Measurements from ENCODE around the gene COPB1. TPM values are rescaled to one million over a fixed set of nuclear protein-coding genes. Genes with fewer than 3 reads are reported as not detected.
A peak's percentile ranks its signal among the peaks of the same experiment; 100 is the strongest.

Gene COPB1
- total and polyA plus RNA-seq, 8 donors: 105 to 153 (median 143) TPM

- no peaks in the 10 kb centered on the region for H3K4me1 ChIP-seq
- ATAC-seq (no peak), DNase-seq (no peak)
- no peaks in the 10 kb centered on the region for H3K27me3 ChIP-seq
- no peak overlapping the region for H3K4me3 ChIP-seq
- intact Hi-C loops (cut with DNase I): no loop called here
- H3K9me3 ChIP-seq: no peaks in the 10 kb centered on the region
- TF ChIP-seq CTCF (IDR thresholded peaks at IDR 0.05): no peak
- no peak overlapping the region for H3K27ac ChIP-seq
- peaks cover 5 to 91% of the 10 kb centered on the region in 2 donors for H3K36me3 ChIP-seq
These were observed 39.5 kb downstream of the COPB1 start for GRCh38 chr11:14460147-14460546.

- Histone ChIP-seq H3K4me1 (no peaks in the 10 kb centered on the region), H3K27ac (no peak overlapping the region), H3K36me3 (peaks cover 0 to 80% of the 10 kb centered on the region in 2 donors), H3K27me3 (no peaks in the 10 kb centered on the region), H3K9me3 (no peaks in the 10 kb centered on the region), H3K4me3 (no peak overlapping the region)
- no peak for DNase-seq
- no peak for TF ChIP-seq CTCF (IDR thresholded peaks at IDR 0.05)
- no peak for ATAC-seq
- intact Hi-C loops (cut with DNase I): loop anchor here in 1 of 2 donors (5.0 kb wide), 1 partner anchor 156 kb away; no protein-coding TSS in a partner anchor
These were observed 41.2 kb downstream of the COPB1 start for GRCh38 chr11:14458377-14458776.

- TF ChIP-seq CTCF (IDR thresholded peaks at IDR 0.05): no peak
- intact Hi-C loops (cut with DNase I): loop anchor here in 1 of 2 donors (5.0 kb wide), 1 partner anchor 154 kb away; no protein-coding TSS in a partner anchor
These were observed 43.8 kb downstream of the COPB1 start for GRCh38 chr11:14455648-14456430.

GRCh38 chr11:14454861-14455632, 44.6 kb downstream of the COPB1 start:
- DNase-seq: peak in 1 of 4 donors; percentile 24
- no peaks in the 10 kb centered on the region for H3K4me1 ChIP-seq
- no peak overlapping the region for H3K4me3 ChIP-seq
- intact Hi-C loops (cut with DNase I): loop anchor here in 1 of 2 donors (5.0 kb wide), 1 partner anchor 153 kb away; no protein-coding TSS in a partner anchor
- TF ChIP-seq CTCF (IDR thresholded peaks at IDR 0.05): peak; percentile 34 to 55
- H3K27ac ChIP-seq: no peak overlapping the region
- no peaks in the 10 kb centered on the region for H3K9me3 ChIP-seq
- peaks cover 0 to 63% of the 10 kb centered on the region in 2 donors for H3K36me3 ChIP-seq
- peak; percentile 77 for ATAC-seq
- H3K27me3 ChIP-seq: no peaks in the 10 kb centered on the region

More at GRCh38 chr11:14455648-14456430, 43.8 kb downstream of the COPB1 start:
- H3K4me1 ChIP-seq: no peaks in the 10 kb centered on the region
- H3K36me3 ChIP-seq: peaks cover 0 to 71% of the 10 kb centered on the region in 2 donors
- no peaks in the 10 kb centered on the region for H3K27me3 ChIP-seq
- no peak for DNase-seq
- H3K4me3 ChIP-seq: no peak overlapping the region
- H3K9me3 ChIP-seq: no peaks in the 10 kb centered on the region
- no peak overlapping the region for H3K27ac ChIP-seq
- ATAC-seq: peak; percentile 15

GRCh38 chr11:14451825-14452224, 47.8 kb downstream of the COPB1 start:
- ATAC-seq (no peak), DNase-seq (no peak)
- intact Hi-C loops (cut with DNase I): no loop called here
- no peak for TF ChIP-seq CTCF (IDR thresholded peaks at IDR 0.05)
- H3K27ac ChIP-seq: no peak overlapping the region
- H3K4me1 ChIP-seq: no peaks in the 10 kb centered on the region
- H3K27me3 ChIP-seq: no peaks in the 10 kb centered on the region
- peaks cover 0 to 31% of the 10 kb centered on the region in 2 donors for H3K36me3 ChIP-seq
- no peak overlapping the region for H3K4me3 ChIP-seq
- no peaks in the 10 kb centered on the region for H3K9me3 ChIP-seq
